Mammary microvascular endothelial cell (primary cell): ENCODE results near the gene ZNF32. TPM values are rescaled to one million over a fixed set of nuclear protein-coding genes. Genes with fewer than 3 reads are reported as not detected.

Experiments used
- total RNA-seq: library from RNA; depleted of rRNA; stranded (reverse); fragments of >200 nt; gene quantifications from 2 replicates; pipeline ENCODE4 v1.2.3, GENCODE V29; 2015

The ZNF32 gene
- total RNA-seq: 14.3 and 19.9 TPM in 2 replicates

GRCh38 chr10:43648398-43649184 lies at the start of gene ZNF32:
ZNF32 (minus strand) TSS chr10:43648881; CDS start chr10:43646133, 2,748 bp downstream.

GRCh38 chr10:43606323-43607198 lies 42.1 kb downstream of the ZNF32 start, which contains the start of gene ZNF485:
ZNF485 (plus strand) TSS chr10:43606438; CDS start chr10:43607051, 613 bp downstream.

Other genes starting within 250 kb of the ZNF32 start
- gene HNRNPF, start 239.7 kb downstream of the ZNF32 start, total RNA-seq: 219 and 227 TPM in 2 replicates
- gene ZNF487, start 211.8 kb downstream of the ZNF32 start, total RNA-seq: 1.6 and 6.7 TPM in 2 replicates
- gene ZNF239, start 74.3 kb downstream of the ZNF32 start, total RNA-seq: 0.44 and 1.9 TPM in 2 replicates
- gene ZNF485, start 42.4 kb downstream of the ZNF32 start, total RNA-seq: 1.1 and 2.1 TPM in 2 replicates